GM12892 (cell line): ENCODE measurements around the gene SHISAL2B.

Experiments used
- POLR2A ChIP-seq: IDR thresholded peaks from 2 replicates; pipeline ENCODE4 v1.6.1; 2011; ENCODE audit warnings: low read depth, low read length, control low read depth
- TAF1 ChIP-seq: IDR thresholded peaks from 2 replicates; pipeline ENCODE4 v1.6.1; 2011; ENCODE audit warnings: low read depth, mild to moderate bottlenecking, control low read depth, low read length, borderline replicate concordance

DNA sequence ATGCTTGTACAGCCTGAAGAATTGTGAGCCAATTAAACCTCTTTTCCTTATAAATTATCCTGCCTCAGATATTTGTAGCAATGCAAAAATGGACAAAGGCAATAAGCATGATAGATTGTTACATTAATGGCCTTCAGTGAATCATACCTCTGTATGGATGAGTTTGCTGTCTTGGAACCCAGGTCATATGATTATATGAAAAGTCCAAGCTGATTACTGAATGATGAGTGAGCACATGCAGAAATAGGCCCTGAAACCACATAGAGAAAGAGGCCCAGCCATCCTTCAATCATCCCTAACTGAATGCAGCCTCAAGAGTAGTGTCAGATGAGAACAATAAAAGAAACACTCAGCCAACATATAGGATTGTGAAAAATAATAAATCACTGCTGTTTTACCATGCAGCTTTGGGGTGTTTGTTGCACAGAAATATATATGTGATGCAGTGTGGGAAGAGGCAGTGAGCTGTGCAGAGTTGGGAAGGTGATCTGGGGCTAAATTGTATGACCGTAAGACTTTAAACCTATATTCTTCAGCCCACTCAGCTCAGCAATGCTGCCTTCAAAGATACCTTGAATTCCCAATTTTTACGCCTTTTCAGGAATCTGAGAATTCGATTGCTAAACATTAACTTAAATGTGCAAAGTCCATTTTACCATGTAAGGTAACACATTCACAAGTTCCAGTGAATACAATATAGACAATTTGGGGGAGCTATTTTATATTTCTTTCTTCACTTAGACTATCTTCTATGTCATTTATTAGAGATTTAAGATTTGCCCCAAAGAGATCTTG, 36.3 kb upstream of the SHISAL2B start:
- TF ChIP-seq POLR2A (no peak), TAF1 (no peak)
